Liver (tissue), 9 donors: ENCODE measurements around the gene CCDC60. TPM values are rescaled to one million over a fixed set of nuclear protein-coding genes. Genes with fewer than 3 reads are reported as not detected.
"Not testable (repeated sequence)": the region's sequence is repeated elsewhere in the genome, so short reads cannot be mapped to it uniquely, and the experiment has no call there.

Source experiments
- DNase-seq: peaks from one replicate; pipeline ENCODE4 v3.0.0-alpha.2; 2017; ENCODE audit warnings: low spot score
- H3K27ac ChIP-seq, 2 donors: one replicate each; pipeline ENCODE4 v1.7.0; 2013; ENCODE audit warnings: inconsistent platforms in 2 of 2, low read length in 2 of 2, control low read depth in 1 of 2, low read depth in 1 of 2, mild to moderate bottlenecking in 1 of 2
- H3K27me3 ChIP-seq, 4 donors: one replicate each; pipeline versions ENCODE4 v1.6.1 to v1.7.0; 2013; ENCODE audit warnings: low read length in 3 of 4, inconsistent platforms in 1 of 4, mild to moderate bottlenecking in 1 of 4, moderate library complexity in 1 of 4; ENCODE audit not compliant: control insufficient read depth in 4 of 4, insufficient read depth in 4 of 4
- H3K36me3 ChIP-seq, 4 donors: one replicate each; pipeline versions ENCODE4 v1.6.1 to v1.7.0; 2013; ENCODE audit warnings: low read length in 3 of 4, mild to moderate bottlenecking in 3 of 4, low read depth in 1 of 4, moderate library complexity in 1 of 4; ENCODE audit not compliant: control insufficient read depth in 4 of 4, insufficient read depth in 3 of 4
- H3K4me1 ChIP-seq, 4 donors: one replicate each; pipeline versions ENCODE4 v1.6.1 to v1.7.0; 2013; ENCODE audit warnings: low read length in 3 of 4, mild to moderate bottlenecking in 3 of 4, moderate library complexity in 1 of 4; ENCODE audit not compliant: control insufficient read depth in 4 of 4, insufficient read depth in 4 of 4
- H3K4me3 ChIP-seq, 3 donors: one replicate each; pipeline versions ENCODE4 v1.6.1 to v1.7.0; 2013; ENCODE audit warnings: low read length in 3 of 3, control low read depth in 1 of 3, low read depth in 1 of 3, mild to moderate bottlenecking in 1 of 3
- H3K9ac ChIP-seq, 2 donors: one replicate each; pipeline ENCODE4 v1.7.0; 2013; ENCODE audit warnings: low read length in 2 of 2, mild to moderate bottlenecking in 2 of 2, moderate library complexity in 2 of 2, control low read depth in 1 of 2, low read depth in 1 of 2
- H3K9me3 ChIP-seq, 4 donors: one replicate each; pipeline versions ENCODE4 v1.6.1 to v1.7.0; 2013; ENCODE audit warnings: low read length in 3 of 4; ENCODE audit not compliant: control insufficient read depth in 4 of 4
- ATF3 ChIP-seq: IDR thresholded peaks from 2 replicates; pipeline ENCODE4 v1.6.1; 2016; ENCODE audit warnings: antibody characterized with exemption
- EGR1 ChIP-seq, 2 donors: IDR thresholded peaks; 2 replicates each; pipeline ENCODE4 v1.6.1; 2016 to 2018; ENCODE audit warnings: antibody characterized with exemption in 2 of 2, low read depth in 2 of 2
- FOXA1 ChIP-seq: IDR thresholded peaks from 2 replicates; pipeline ENCODE4 v1.6.1; 2016; ENCODE audit warnings: antibody characterized with exemption
- FOXA2 ChIP-seq: IDR thresholded peaks from 2 replicates; pipeline ENCODE4 v1.6.1; 2016; ENCODE audit warnings: antibody characterized with exemption
- GABPA ChIP-seq, 2 donors: IDR thresholded peaks in 1 of 2; conservative IDR thresholded peaks in 1 of 2; 2 replicates each; pipeline ENCODE4 v1.6.1; 2016; ENCODE audit warnings: antibody characterized with exemption in 2 of 2, mild to moderate bottlenecking in 1 of 2, moderate library complexity in 1 of 2
- HNF4A ChIP-seq, 2 donors: conservative IDR thresholded peaks; 2 replicates each; pipeline ENCODE4 v1.6.1; 2016; ENCODE audit warnings: antibody characterized with exemption in 2 of 2, mild to moderate bottlenecking in 2 of 2
- HNF4G ChIP-seq: IDR thresholded peaks from 2 replicates; pipeline ENCODE4 v1.6.1; 2016; ENCODE audit warnings: antibody characterized with exemption
- JUND ChIP-seq, 2 donors: IDR thresholded peaks; 2 replicates each; pipeline ENCODE4 v1.6.1; 2016; ENCODE audit warnings: antibody characterized with exemption in 2 of 2
- NR2F2 ChIP-seq: IDR thresholded peaks from 2 replicates; pipeline ENCODE4 v1.6.1; 2016; ENCODE audit warnings: antibody characterized with exemption
- RAD21 ChIP-seq, 2 donors: IDR thresholded peaks; 2 replicates each; pipeline ENCODE4 v1.6.1; 2016; ENCODE audit warnings: antibody characterized with exemption in 2 of 2, mild to moderate bottlenecking in 2 of 2
- RXRA ChIP-seq, 2 donors: IDR thresholded peaks; 2 replicates each; pipeline ENCODE4 v1.6.1; 2017 to 2018; ENCODE audit warnings: antibody characterized with exemption in 2 of 2, mild to moderate bottlenecking in 1 of 2
- SP1 ChIP-seq: IDR thresholded peaks from 2 replicates; pipeline ENCODE4 v1.6.1; 2018; ENCODE audit warnings: antibody characterized with exemption, mild to moderate bottlenecking
- YY1 ChIP-seq: IDR thresholded peaks from 2 replicates; pipeline ENCODE4 v1.6.1; 2016; ENCODE audit warnings: antibody characterized with exemption, mild to moderate bottlenecking
- ZBTB33 ChIP-seq: IDR thresholded peaks from 2 replicates; pipeline ENCODE4 v1.6.1; 2016; ENCODE audit warnings: antibody characterized with exemption
- WGBS: extraction: QIAGEN DNeasy Blood & Tissue Kit; methylation state at CpG from one replicate; pipeline ENCODE4 v1.1.7; 2013; 5-methylcytosine and 5-hydroxymethylcytosine counted together
- polyA plus RNA-seq, 2 donors: library from polyadenylated mRNA; stranded (reverse) in 1 of 2; unstranded in 1 of 2; fragments of 200-250 nt in 1 of 2; fragments of >200 nt in 1 of 2; fragmentation: Nextera tagmentation in 1 of 2; extraction: Ambion mirVana in 1 of 2; gene quantifications; one replicate each; pipeline versions ENCODE4 v1.2.1 to v1.2.3, GENCODE V29; 2013 to 2015
- total RNA-seq, 2 donors: library from RNA; depleted of rRNA; stranded (reverse); fragments of >200 nt; gene quantifications; one replicate each; pipeline ENCODE4 v1.2.3, GENCODE V29; 2014
- TF ChIP-seq, protein P1 (sequence below): IDR thresholded peaks from 2 replicates; pipeline ENCODE4 v1.6.1; 2016; ENCODE audit warnings: antibody characterized with exemption
- TF ChIP-seq, protein P2 (sequence below): fragments of 150-350 bp; IDR thresholded peaks from 2 replicates; pipeline ENCODE4 v1.5.1; 2017; ENCODE audit warnings: improper control_type of control experiment, low read depth, low read length; ENCODE audit not compliant: missing input control
- donor health status: healthy.
- donor health status: healthy.
- donor health status: healthy.
- donor health status: healthy.
- donor health status: healthy.

CCDC60 gene
- total and polyA plus RNA-seq, 4 donors = not detected

GRCh38 chr12:119343130-119343529 lies 8.6 kb downstream of the CCDC60 start:
- TF ChIP-seq JUND (IDR thresholded peaks at IDR 0.05) (no peak), NR2F2 (no peak), ZBTB33 (no peak), EGR1 (IDR thresholded peaks at IDR 0.05; ENCODE audit: low read depth in 2 of 2) (no peak), FOXA2 (no peak), FOXA1 (no peak)
- no peaks in the 10 kb centered on the region for H3K36me3 ChIP-seq
- H3K9me3 ChIP-seq = peaks cover 0 to 4% (median under 1%) of the 10 kb centered on the region in 4 donors
- H3K9ac ChIP-seq = no peak overlapping the region
- no peak for DNase-seq
- H3K27ac ChIP-seq = no peak overlapping the region
- H3K4me3 ChIP-seq = no peak overlapping the region
- peaks cover 0 to 7% (median 2%) of the 10 kb centered on the region in 4 donors for H3K27me3 ChIP-seq
- 94% methylated on average over 7 of the region's 7 CpGs for WGBS
- no peaks in the 10 kb centered on the region for H3K4me1 ChIP-seq

- H3K27me3 ChIP-seq = peaks cover 0 to 5% (median 0%) of the 10 kb centered on the region in 4 donors
- DNase-seq = no peak
- H3K36me3 ChIP-seq = no peaks in the 10 kb centered on the region
- H3K9ac ChIP-seq = no peak overlapping the region
- WGBS = 31% methylated on average over 4 of the region's 4 CpGs
- H3K4me3 ChIP-seq = no peak overlapping the region
- no peaks in the 10 kb centered on the region for H3K4me1 ChIP-seq
- TF ChIP-seq HNF4G = no peak
- H3K27ac ChIP-seq = no peak overlapping the region
- H3K9me3 ChIP-seq = peaks cover 0 to 1% (median 0%) of the 10 kb centered on the region in 4 donors
These were observed 19.6 kb downstream of the CCDC60 start for GRCh38 chr12:119354172-119354571.

DNA sequence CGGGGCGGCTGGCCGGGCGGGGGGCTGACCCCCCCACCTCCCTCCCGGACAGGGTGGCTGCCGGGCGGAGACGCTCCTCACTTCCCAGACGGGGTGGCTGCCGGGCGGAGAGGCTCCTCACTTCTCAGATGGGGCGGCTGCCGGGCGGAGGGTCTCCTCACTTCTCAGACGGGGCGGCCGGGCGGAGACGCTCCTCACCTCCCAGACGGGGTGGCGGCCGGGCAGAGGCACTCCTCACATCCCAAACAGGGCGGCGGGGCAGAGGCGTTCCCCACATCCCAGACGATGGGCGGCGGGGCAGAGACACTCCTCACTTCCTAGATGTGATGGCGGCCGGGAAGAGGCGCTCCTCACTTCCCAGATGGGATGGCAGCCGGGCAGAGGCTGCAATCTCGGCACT lies 25.8 kb downstream of the CCDC60 start:
- H3K4me3 ChIP-seq, H3K4me1 ChIP-seq, H3K27me3 ChIP-seq, H3K27ac ChIP-seq, H3K9ac ChIP-seq, DNase-seq, H3K36me3 ChIP-seq, H3K9me3 ChIP-seq: not testable (repeated sequence)
- 94% methylated on average over 29 of the region's 33 CpGs for WGBS

- TF ChIP-seq, protein P1, sequence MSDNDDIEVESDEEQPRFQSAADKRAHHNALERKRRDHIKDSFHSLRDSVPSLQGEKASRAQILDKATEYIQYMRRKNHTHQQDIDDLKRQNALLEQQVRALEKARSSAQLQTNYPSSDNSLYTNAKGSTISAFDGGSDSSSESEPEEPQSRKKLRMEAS = no peak
- TF ChIP-seq HNF4G (no peak), ZBTB33 (no peak), RAD21 (IDR thresholded peaks at IDR 0.05) (no peak), YY1 (no peak), FOXA1 (no peak), SP1 (no peak), EGR1 (IDR thresholded peaks at IDR 0.05; ENCODE audit: low read depth in 2 of 2) (no peak), HNF4A (conservative IDR thresholded peaks at IDR 0.05) (no peak), JUND (IDR thresholded peaks at IDR 0.05) (no peak), FOXA2 (no peak), GABPA (IDR thresholded peaks at IDR 0.05 in 1 of 2, conservative IDR thresholded peaks at IDR 0.05 in 1 of 2) (no peak), ATF3 (no peak), RXRA (IDR thresholded peaks at IDR 0.05) (no peak)
- TF ChIP-seq, protein P2, sequence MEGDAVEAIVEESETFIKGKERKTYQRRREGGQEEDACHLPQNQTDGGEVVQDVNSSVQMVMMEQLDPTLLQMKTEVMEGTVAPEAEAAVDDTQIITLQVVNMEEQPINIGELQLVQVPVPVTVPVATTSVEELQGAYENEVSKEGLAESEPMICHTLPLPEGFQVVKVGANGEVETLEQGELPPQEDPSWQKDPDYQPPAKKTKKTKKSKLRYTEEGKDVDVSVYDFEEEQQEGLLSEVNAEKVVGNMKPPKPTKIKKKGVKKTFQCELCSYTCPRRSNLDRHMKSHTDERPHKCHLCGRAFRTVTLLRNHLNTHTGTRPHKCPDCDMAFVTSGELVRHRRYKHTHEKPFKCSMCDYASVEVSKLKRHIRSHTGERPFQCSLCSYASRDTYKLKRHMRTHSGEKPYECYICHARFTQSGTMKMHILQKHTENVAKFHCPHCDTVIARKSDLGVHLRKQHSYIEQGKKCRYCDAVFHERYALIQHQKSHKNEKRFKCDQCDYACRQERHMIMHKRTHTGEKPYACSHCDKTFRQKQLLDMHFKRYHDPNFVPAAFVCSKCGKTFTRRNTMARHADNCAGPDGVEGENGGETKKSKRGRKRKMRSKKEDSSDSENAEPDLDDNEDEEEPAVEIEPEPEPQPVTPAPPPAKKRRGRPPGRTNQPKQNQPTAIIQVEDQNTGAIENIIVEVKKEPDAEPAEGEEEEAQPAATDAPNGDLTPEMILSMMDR = no peak
These were observed 28.5 kb downstream of the CCDC60 start for GRCh38 chr12:119363037-119363436.

More at GRCh38 chr12:119363037-119363436, 28.5 kb downstream of the CCDC60 start:
- Histone ChIP-seq H3K36me3 (no peaks in the 10 kb centered on the region), H3K27me3 (no peaks in the 10 kb centered on the region), H3K9ac (no peak overlapping the region), H3K4me1 (no peaks in the 10 kb centered on the region), H3K4me3 (no peak overlapping the region), H3K9me3 (no peaks in the 10 kb centered on the region), H3K27ac (no peak overlapping the region)
- DNase-seq = no peak
- WGBS = 91% methylated on average over 4 of the region's 4 CpGs
